ENCODE measurements around the gene CABP1.

The CABP1 gene

GRCh38 chr12:120696626-120697025 is 56.2 kb downstream of the CABP1 start:
- DNase-seq: no peak

- no peak for DNase-seq
Observed at GRCh38 chr12:120697344-120697743, 56.9 kb downstream of the CABP1 start.

- no peak for DNase-seq
Observed at GRCh38 chr12:120698665-120699064, 58.2 kb downstream of the CABP1 start.

- DNase-seq: no peak
Observed at GRCh38 chr12:120699553-120699952, 59.1 kb downstream of the CABP1 start.

GRCh38 chr12:120700886-120701285 is 60.5 kb downstream of the CABP1 start:
- no peak for DNase-seq

- no peak for DNase-seq
Observed at GRCh38 chr12:120702637-120703036, 62.2 kb downstream of the CABP1 start.

DNA sequence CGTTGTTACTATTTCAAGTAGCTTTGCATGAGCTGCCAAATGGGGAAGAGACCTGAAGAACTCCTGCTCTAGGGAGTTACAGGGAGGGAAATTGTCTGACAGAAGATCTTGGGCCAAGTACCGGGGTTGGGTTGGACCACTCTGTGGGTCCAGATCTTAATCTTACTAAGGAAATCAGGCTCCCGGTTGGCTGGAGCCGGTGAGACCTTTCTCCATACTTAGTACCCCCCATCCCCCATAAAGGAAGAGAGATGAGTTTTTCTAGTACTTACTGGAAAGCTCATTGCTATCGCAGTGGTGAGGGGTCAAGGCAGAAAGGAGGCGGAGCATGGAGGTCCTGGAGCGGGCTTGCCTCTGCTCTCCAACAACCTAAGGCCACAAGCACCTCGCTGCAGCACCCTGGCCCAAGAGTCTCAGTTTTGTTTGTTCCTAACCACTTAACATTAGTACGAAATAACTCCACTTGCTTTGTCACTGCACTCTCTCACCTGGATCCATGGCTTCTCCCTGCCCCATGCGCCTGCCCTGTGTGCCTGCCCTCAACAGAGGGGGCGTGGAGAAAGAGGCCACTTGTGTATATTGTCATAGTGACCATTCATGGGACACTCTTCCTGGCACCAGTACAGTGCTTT is 63.0 kb downstream of the CABP1 start:
- DNase-seq: no peak

GRCh38 chr12:120705618-120706017 is 65.2 kb downstream of the CABP1 start:
- no peak for DNase-seq

GRCh38 chr12:120706029-120706428 is 65.6 kb downstream of the CABP1 start:
- DNase-seq: no peak

GRCh38 chr12:120708651-120709050 is 68.2 kb downstream of the CABP1 start:
- DNase-seq: no peak

DNA sequence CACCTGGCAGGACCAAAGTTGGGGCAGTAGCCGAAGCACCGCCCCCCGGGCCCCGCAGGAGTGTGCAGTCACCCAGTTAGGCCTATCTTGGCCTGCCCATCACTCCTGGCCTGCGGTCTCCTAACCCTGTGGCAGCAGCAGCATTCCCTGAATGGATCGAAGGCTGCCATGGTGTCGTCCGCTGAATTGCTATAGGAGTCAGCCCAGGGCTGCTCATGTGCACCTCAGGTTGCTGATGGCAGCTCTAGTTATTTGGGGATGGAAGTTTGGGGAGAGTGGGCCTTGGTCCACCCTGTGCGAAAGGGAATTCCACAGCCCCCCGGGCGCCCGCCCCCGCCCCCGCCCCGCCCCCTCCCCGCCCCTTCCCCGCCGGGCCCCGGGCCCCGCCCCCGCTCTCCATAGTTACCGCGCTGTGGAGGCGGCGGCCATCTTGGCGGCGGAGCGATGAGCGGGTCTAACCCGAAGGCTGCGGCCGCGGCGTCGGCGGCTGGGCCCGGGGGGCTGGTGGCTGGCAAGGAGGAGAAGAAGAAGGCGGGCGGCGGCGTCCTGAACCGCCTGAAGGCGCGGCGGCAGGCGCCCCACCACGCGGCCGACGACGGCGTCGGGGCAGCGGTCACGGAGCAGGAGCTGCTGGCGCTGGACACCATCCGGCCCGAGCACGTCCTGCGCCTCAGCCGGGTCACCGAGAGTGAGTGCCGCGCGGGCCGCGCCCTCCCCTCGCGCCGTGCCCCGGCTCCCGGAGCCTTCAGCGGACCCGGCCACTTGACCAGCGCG is 69.8 kb downstream of the CABP1 start, which contains the start of gene UNC119B:
TSS of gene UNC119B (plus strand) at position 428 of the 774 bp plus-strand sequence. CDS start at position 445, 17 bp downstream.
- DNase-seq: peak; percentile 25 to 73 (median 50)

DNA sequence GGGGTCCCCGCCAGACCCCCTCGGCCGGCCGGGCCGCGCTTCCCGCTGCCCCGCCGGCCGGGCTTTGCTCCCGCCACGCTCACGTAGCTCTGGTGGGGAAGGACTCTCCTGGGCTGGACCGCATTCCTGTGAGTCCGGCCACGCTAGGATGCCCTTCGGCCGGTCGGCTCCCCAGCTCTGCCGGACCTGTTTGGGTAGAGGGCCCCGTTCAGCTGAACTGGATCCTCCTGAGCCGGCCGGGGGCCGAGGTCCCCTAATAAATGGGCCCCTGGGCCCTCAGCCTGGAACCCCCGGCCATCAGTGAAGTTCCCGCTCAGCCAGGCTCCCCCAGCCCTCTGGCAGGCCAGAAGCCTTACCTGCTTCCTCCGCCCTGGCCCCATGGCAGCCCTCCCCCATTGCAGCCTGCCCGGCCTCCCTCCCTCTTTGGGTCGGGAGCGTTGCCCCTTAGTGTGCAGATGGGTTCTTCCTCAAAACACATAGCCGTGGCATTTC is 70.4 kb downstream of the CABP1 start:
- no peak for DNase-seq

- no peak for DNase-seq
Observed at GRCh38 chr12:120711411-120711810, 71.0 kb downstream of the CABP1 start.

- no peak for DNase-seq
Observed at GRCh38 chr12:120712610-120713009, 72.2 kb downstream of the CABP1 start.

GRCh38 chr12:120713861-120714482 is 73.5 kb downstream of the CABP1 start:
- DNase-seq: peak in 3 of 4 experiments; percentile 8 to 44 (median 36)

Data from activated naive CD4-positive, alpha-beta T cell (primary cell).